Keratinocyte (primary cell): ENCODE data around the gene KIF17. TPM values are rescaled to one million over a fixed set of nuclear protein-coding genes. Genes with fewer than 3 reads are reported as not detected.
A peak's percentile ranks its signal among the peaks of the same experiment; 100 is the strongest.

Source experiments
- DNase-seq: peaks from one replicate; pipeline ENCODE4 v3.0.0-alpha.2; 2011; ENCODE audit warnings: low read depth, missing footprints, low spot score
- FAIRE-seq: peaks from 2 replicates; lab custom pipeline; 2011; peaks lifted over from hg19 to GRCh38; lab: Jason Lieb, UNC
- H2AFZ ChIP-seq: 2 replicates; pipeline ENCODE4 v1.6.0; 2012; ENCODE audit warnings: low read length, control low read depth, inconsistent platforms; ENCODE audit not compliant: control insufficient read depth
- H3K27ac ChIP-seq: 2 replicates; pipeline ENCODE4 v1.5.1; 2011; ENCODE audit warnings: low read length; ENCODE audit not compliant: control insufficient read depth, insufficient read depth
- H3K27me3 ChIP-seq: 3 replicates; pipeline ENCODE4 v1.6.0; 2011; ENCODE audit warnings: low read length; ENCODE audit not compliant: control insufficient read depth, insufficient read depth; ENCODE audit errors: extremely low read depth
- H3K36me3 ChIP-seq, 2 experiments: 2 replicates in 1 of 2; 3 replicates in 1 of 2; pipeline ENCODE4 v1.5.1; 2011; ENCODE audit warnings: low read length in 2 of 2, mild to moderate bottlenecking in 1 of 2; ENCODE audit not compliant: control insufficient read depth in 2 of 2, insufficient read depth in 2 of 2; ENCODE audit errors: extremely low read depth in 1 of 2
- H3K4me1 ChIP-seq: 3 replicates; pipeline ENCODE4 v1.5.1; 2011; ENCODE audit warnings: low read length; ENCODE audit not compliant: control insufficient read depth, insufficient read depth; ENCODE audit errors: extremely low read depth
- H3K4me2 ChIP-seq: 3 replicates; pipeline ENCODE4 v1.6.0; 2011; ENCODE audit warnings: low read depth, low read length; ENCODE audit not compliant: control insufficient read depth, insufficient read depth; ENCODE audit errors: extremely low read depth
- H3K4me3 ChIP-seq, 3 experiments: fragments of 200-600 bp in 1 of 3; sonication (generic) in 1 of 3; 2 replicates in 2 of 3; 3 replicates in 1 of 3; pipeline ENCODE4 v1.5.1; 2011 to 2016; ENCODE audit warnings: low read length in 3 of 3, mild to moderate bottlenecking in 3 of 3, control low read depth in 2 of 3, inconsistent platforms in 1 of 3, low read depth in 1 of 3, mixed read lengths in 1 of 3, mixed run types in 1 of 3, moderate library complexity in 1 of 3; ENCODE audit not compliant: control insufficient read depth in 2 of 3, insufficient read depth in 2 of 3; ENCODE audit errors: extremely low read depth in 1 of 3
- H3K79me2 ChIP-seq: 2 replicates; pipeline ENCODE4 v1.6.0; 2012; ENCODE audit warnings: low read length; ENCODE audit not compliant: control insufficient read depth, insufficient read depth
- H3K9ac ChIP-seq: 3 replicates; pipeline ENCODE4 v1.6.0; 2011; ENCODE audit warnings: low read length; ENCODE audit not compliant: control insufficient read depth, insufficient read depth; ENCODE audit errors: extremely low read depth
- H3K9me1 ChIP-seq: 3 replicates; pipeline ENCODE4 v1.6.0; 2011; ENCODE audit warnings: low read length; ENCODE audit not compliant: control insufficient read depth, insufficient read depth; ENCODE audit errors: extremely low read depth
- H3K9me3 ChIP-seq: 2 replicates; pipeline ENCODE4 v1.5.1; 2012; ENCODE audit warnings: low read depth, low read length; ENCODE audit not compliant: control insufficient read depth
- H4K20me1 ChIP-seq: 3 replicates; pipeline ENCODE4 v1.6.0; 2011; ENCODE audit warnings: low read length; ENCODE audit not compliant: control insufficient read depth, insufficient read depth; ENCODE audit errors: extremely low read depth
- CTCF ChIP-seq, 3 experiments: IDR thresholded peaks in 1 of 3; conservative IDR thresholded peaks in 1 of 3; optimal IDR thresholded peaks in 1 of 3; 2 replicates in 2 of 3; 3 replicates in 1 of 3; pipeline versions ENCODE3 to v1.5.1; 2011; ENCODE audit warnings: low read length in 3 of 3, mild to moderate bottlenecking in 3 of 3, moderate library complexity in 2 of 3, control low read depth in 1 of 3, inconsistent platforms in 1 of 3; ENCODE audit not compliant: insufficient read depth in 2 of 3; ENCODE audit errors: extremely low read depth in 1 of 3
- EZH2 ChIP-seq: IDR thresholded peaks from one replicate; pipeline ENCODE4 v1.6.1; 2012; ENCODE audit warnings: inconsistent platforms, mild to moderate bottlenecking, low read length, moderate library complexity
- dilution Hi-C: fragments of 300-500 bp; cut with MboI; formaldehyde crosslinking; loops from one replicate; pipeline ENCODE4 v1.7.0; 2020; ENCODE audit warnings: low sequenced_read_pairs; ENCODE audit not compliant: extremely low pct_ligation_motif_present
- polyA plus RNA-seq, 5 experiments: library from polyadenylated mRNA; depleted of rRNA in 3 of 5; stranded (reverse) in 3 of 5; stranded (forward) in 1 of 5; unstranded in 1 of 5; fragments of >200 nt; gene quantifications; 1 replicate in 1 of 5; 2 replicates in 3 of 5; 3 replicates in 1 of 5; pipeline versions ENCODE4 v1.2.1 to v1.2.3, GENCODE V29; 2011 to 2012; ENCODE audit warnings: missing spikeins in 2 of 5, low read depth in 1 of 5, low replicate concordance in 1 of 5

Gene KIF17
- polyA plus RNA-seq, 1 donor (not counting 4 experiments of a cell fraction or from before 2014, with no cell fraction given): 0.90 TPM

GRCh38 chr1:20668581-20668980 lies 49.2 kb downstream of the KIF17 start:
- no peaks in the 10 kb centered on the region for H3K79me2 ChIP-seq
- TF ChIP-seq EZH2: no peak
- TF ChIP-seq CTCF (optimal IDR thresholded peaks at IDR 0.05 in 1 of 3, IDR thresholded peaks at IDR 0.05 in 1 of 3, conservative IDR thresholded peaks at IDR 0.05 in 1 of 3; ENCODE audit: extremely low read depth in 1 of 3, insufficient read depth in 2 of 3, low read length in 3 of 3): no peak
- no peaks in the 10 kb centered on the region for H3K9me3 ChIP-seq
- dilution Hi-C loops: no loop called here
- H3K4me1 ChIP-seq: no peaks in the 10 kb centered on the region
- peaks cover 0 to 8% of the 10 kb centered on the region in 2 experiments for H3K36me3 ChIP-seq
- no peaks in the 10 kb centered on the region for H3K9me1 ChIP-seq
- H3K27me3 ChIP-seq: no peaks in the 10 kb centered on the region
- no peaks in the 10 kb centered on the region for H4K20me1 ChIP-seq
- DNase-seq (no peak), FAIRE-seq (no peak)
- no peak overlapping the region for H2AFZ ChIP-seq
- no peak overlapping the region for H3K9ac ChIP-seq
- H3K4me2 ChIP-seq: no peak overlapping the region
- H3K4me3 ChIP-seq: no peak overlapping the region
- no peak overlapping the region for H3K27ac ChIP-seq

- FAIRE-seq (peak; percentile 60), DNase-seq (peak; percentile 15)
- Histone ChIP-seq H3K4me3 (no peak overlapping the region), H3K27ac (no peak overlapping the region), H3K4me1 (peaks cover 4% of the 10 kb centered on the region), H3K36me3 (peaks cover 0 to 11% of the 10 kb centered on the region in 2 experiments), H3K9me3 (no peaks in the 10 kb centered on the region), H3K4me2 (no peak overlapping the region), H3K79me2 (no peaks in the 10 kb centered on the region), H3K9ac (no peak overlapping the region), H2AFZ (no peak overlapping the region), H3K9me1 (no peaks in the 10 kb centered on the region), H3K27me3 (no peaks in the 10 kb centered on the region), H4K20me1 (no peaks in the 10 kb centered on the region)
- dilution Hi-C loops: no loop called here
- TF ChIP-seq CTCF (optimal IDR thresholded peaks at IDR 0.05 in 1 of 3, IDR thresholded peaks at IDR 0.05 in 1 of 3, conservative IDR thresholded peaks at IDR 0.05 in 1 of 3; ENCODE audit: extremely low read depth in 1 of 3, insufficient read depth in 2 of 3, low read length in 3 of 3) (no peak), EZH2 (no peak)
Observed at GRCh38 chr1:20666804-20667203, 51.0 kb downstream of the KIF17 start.
